SK-N-SH (cell line): Measurements from ENCODE around the gene COL15A1. TPM values are rescaled to one million over a fixed set of nuclear protein-coding genes. Genes with fewer than 3 reads are reported as not detected.

Source experiments
- CTCF ChIA-PET: fragments of 300-600, 350-600 bp; formaldehyde crosslinking; extraction: SDS; loops from one replicate; lab custom pipeline; 2021; lab: Yijun Ruan, JAX
- POLR2A ChIA-PET: fragments of 350-600 bp; sonication (Branson Sonifier 250); formaldehyde crosslinking; extraction: SDS; loops from one replicate; lab custom pipeline; 2020; ENCODE audit warnings: antibody characterized with exemption, inconsistent platforms; lab: Yijun Ruan, JAX
- DNase-seq: peaks from one replicate; pipeline ENCODE4 v3.0.0; 2012
- H2AFZ ChIP-seq: fragments of 200-600 bp; sonication (generic); 2 replicates; pipeline ENCODE4 v1.8.1; 2016; ENCODE audit warnings: antibody characterized with exemption, mild to moderate bottlenecking, low read depth
- H3F3A ChIP-seq: fragments of 200-600 bp; sonication (generic); replicated peaks from 2 replicates; pipeline ENCODE3; 2016; ENCODE audit warnings: antibody characterized with exemption, mild to moderate bottlenecking; ENCODE audit not compliant: insufficient read depth
- H3K27ac ChIP-seq, 2 experiments: fragments of 200-500 bp in 1 of 2; fragments of 200-600 bp in 1 of 2; sonication (Bioruptor generic) in 1 of 2; sonication (generic), shearing (Covaris generic) in 1 of 2; 2 replicates each; pipeline versions ENCODE4 v1.5.1 to v1.6.1; 2014 to 2016; ENCODE audit warnings: low read depth in 2 of 2, inconsistent platforms in 1 of 2, low read length in 1 of 2, mild to moderate bottlenecking in 1 of 2, mixed read lengths in 1 of 2
- H3K27me3 ChIP-seq: fragments of 200-600 bp; sonication (generic), shearing (Covaris generic); 2 replicates; pipeline ENCODE4 v1.6.1; 2016; ENCODE audit warnings: mixed run types; ENCODE audit not compliant: insufficient read depth
- H3K36me3 ChIP-seq, 2 experiments: fragments of 200-500 bp in 1 of 2; fragments of 200-600 bp in 1 of 2; sonication (Bioruptor generic) in 1 of 2; sonication (generic) in 1 of 2; replicated peaks in 1 of 2; 2 replicates each; pipeline versions ENCODE3 to v1.5.1; 2014 to 2016; ENCODE audit warnings: low read length in 1 of 2, mild to moderate bottlenecking in 1 of 2; ENCODE audit not compliant: insufficient read depth in 2 of 2, control insufficient read depth in 1 of 2
- H3K4me1 ChIP-seq, 2 experiments: fragments of 200-500 bp in 1 of 2; fragments of 200-600 bp in 1 of 2; sonication (Bioruptor generic) in 1 of 2; sonication (generic), shearing (Covaris generic) in 1 of 2; 2 replicates each; pipeline versions ENCODE4 v1.5.1 to v1.6.1; 2014 to 2016; ENCODE audit warnings: low read depth in 1 of 2, low read length in 1 of 2, mixed run types in 1 of 2; ENCODE audit not compliant: insufficient read depth in 2 of 2, control insufficient read depth in 1 of 2
- H3K4me2 ChIP-seq: fragments of 200-600 bp; sonication (generic), shearing (Covaris generic); 2 replicates; pipeline ENCODE4 v1.6.1; 2017; ENCODE audit warnings: mixed run types
- H3K4me3 ChIP-seq, 2 experiments: fragments of 200-500 bp in 1 of 2; fragments of 200-600 bp in 1 of 2; sonication (Bioruptor generic) in 1 of 2; sonication (generic), shearing (Covaris generic) in 1 of 2; 2 replicates each; pipeline versions ENCODE4 v1.5.1 to v1.8.1; 2014 to 2016; ENCODE audit warnings: low read depth in 2 of 2, inconsistent platforms in 1 of 2, low read length in 1 of 2, mild to moderate bottlenecking in 1 of 2, mixed read lengths in 1 of 2, moderate library complexity in 1 of 2
- H3K79me2 ChIP-seq: fragments of 200-600 bp; sonication (generic); 2 replicates; pipeline ENCODE4 v1.8.1; 2017; ENCODE audit warnings: mild to moderate bottlenecking; ENCODE audit not compliant: insufficient read depth
- H3K9ac ChIP-seq: fragments of 200-600 bp; sonication (generic); 2 replicates; pipeline ENCODE4 v1.6.1; 2017; ENCODE audit warnings: mixed run types
- H3K9me2 ChIP-seq: fragments of 200-600 bp; sonication (generic); 2 replicates; pipeline ENCODE4 v1.6.1; 2017; ENCODE audit warnings: mixed run types
- H3K9me3 ChIP-seq: fragments of 200-600 bp; sonication (generic); 2 replicates; pipeline ENCODE4 v1.6.1; 2017; ENCODE audit warnings: mixed run types, mild to moderate bottlenecking, moderate library complexity
- H4K20me1 ChIP-seq: fragments of 200-600 bp; sonication (generic); 2 replicates; pipeline ENCODE4 v1.6.1; 2017; ENCODE audit warnings: mild to moderate bottlenecking, mixed run types; ENCODE audit not compliant: insufficient read depth
- ELF1 ChIP-seq: IDR thresholded peaks from 2 replicates; pipeline ENCODE4 v1.4.0; 2012
- GABPA ChIP-seq: IDR thresholded peaks from 2 replicates; pipeline ENCODE4 v1.4.0; 2012; ENCODE audit warnings: low read depth, mild to moderate bottlenecking
- GATA2 ChIP-seq: sonication (generic); formaldehyde crosslinking; IDR thresholded peaks from 2 replicates; pipeline ENCODE4 v1.5.0; 2020; ENCODE audit warnings: mild to moderate bottlenecking, missing genetic modification reagents
- MEF2A ChIP-seq: IDR thresholded peaks from 2 replicates; pipeline ENCODE4 v1.4.0; 2012; ENCODE audit warnings: low read depth, borderline replicate concordance
- MXI1 ChIP-seq: IDR thresholded peaks from 2 replicates; pipeline ENCODE4 v1.6.1; 2012; ENCODE audit warnings: mild to moderate bottlenecking, low read depth, low read length, improper control_type of control experiment
- NFIC ChIP-seq: IDR thresholded peaks from 2 replicates; pipeline ENCODE4 v1.4.0; 2012; ENCODE audit warnings: borderline replicate concordance
- NRF1 ChIP-seq: IDR thresholded peaks from 2 replicates; pipeline ENCODE4 v1.6.1; 2012; ENCODE audit warnings: low read depth, mild to moderate bottlenecking, low read length
- RXRA ChIP-seq: IDR thresholded peaks from 2 replicates; pipeline ENCODE4 v1.4.0; 2012; ENCODE audit warnings: low read depth, mild to moderate bottlenecking, borderline replicate concordance
- SIN3A ChIP-seq: IDR thresholded peaks from 2 replicates; pipeline ENCODE4 v1.6.1; 2012; ENCODE audit warnings: low read depth, mild to moderate bottlenecking, low read length, moderate library complexity, borderline replicate concordance
- SMC3 ChIP-seq: IDR thresholded peaks from 2 replicates; pipeline ENCODE4 v1.6.1; 2012; ENCODE audit warnings: low read depth, low read length, improper control_type of control experiment
- TCF12 ChIP-seq: IDR thresholded peaks from 2 replicates; pipeline ENCODE4 v1.4.0; 2012
- WGBS: methylation state at CpG from one replicate; pipeline ENCODE4 v1.1.6; 2017; ENCODE audit warnings: low lambda C conversion rate; 5-methylcytosine and 5-hydroxymethylcytosine counted together
- polyA plus RNA-seq, 3 experiments: library from polyadenylated mRNA; depleted of rRNA; stranded (reverse); fragments of >200 nt; gene quantifications; 2 replicates each; pipeline ENCODE4 v1.2.3, GENCODE V29; 2012
- TF ChIP-seq, protein P1 (sequence below): IDR thresholded peaks from 2 replicates; pipeline ENCODE4; 2012
- TF ChIP-seq, protein P2 (sequence below): IDR thresholded peaks from 2 replicates; pipeline ENCODE4 v1.4.0; 2012; ENCODE audit warnings: low read depth, borderline replicate concordance
- TF ChIP-seq, protein P3 (sequence below): IDR thresholded peaks from 2 replicates; pipeline ENCODE4 v1.4.0; 2012; ENCODE audit warnings: low read depth, borderline replicate concordance
- TF ChIP-seq, protein P4 (sequence below): fragments of 200-600 bp; sonication (generic); IDR thresholded peaks from 2 replicates; pipeline ENCODE4 v1.6.1; 2017; ENCODE audit warnings: antibody characterized with exemption, mild to moderate bottlenecking, moderate library complexity
- TF ChIP-seq, protein P5 (sequence below): IDR thresholded peaks from 2 replicates; pipeline ENCODE4 v1.6.1; 2012; ENCODE audit warnings: mild to moderate bottlenecking, low read depth, low read length, moderate library complexity

Gene COL15A1
- polyA plus RNA-seq, 1 of the 3 experiments (the other 2 are of a cell fraction), result 0.84 TPM

DNA sequence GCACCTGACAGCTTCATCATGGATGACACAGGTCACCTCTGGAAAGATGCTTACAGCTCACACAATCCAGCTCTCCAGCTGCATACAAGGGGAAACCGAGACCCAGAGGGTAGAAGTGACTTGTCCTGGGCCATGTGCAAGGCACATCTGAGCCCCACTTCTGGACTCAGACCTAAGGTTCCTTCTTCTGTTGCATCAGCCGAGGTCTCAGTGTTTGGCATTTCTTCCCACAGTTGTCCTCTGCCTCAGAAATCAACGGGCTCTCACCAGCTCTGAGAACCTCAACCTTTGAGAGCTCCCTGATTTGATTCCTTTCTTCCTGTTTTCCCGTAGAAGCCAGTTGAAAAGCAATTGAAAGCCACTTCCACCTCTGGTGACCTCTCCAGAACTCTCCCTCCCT lies 38.7 kb upstream of the COL15A1 start:
- Histone ChIP-seq H3K9ac (no peak overlapping the region), H3K36me3 (no peaks in the 10 kb centered on the region), H3K27me3 (no peaks in the 10 kb centered on the region), H3K4me1 (peaks cover 0 to 23% of the 10 kb centered on the region in 2 experiments; a peak in 2 of 4 replicates), H3K79me2 (no peaks in the 10 kb centered on the region), H3K4me2 (no peak overlapping the region), H2AFZ (no peak overlapping the region), H3F3A (peaks cover 10% of the 10 kb centered on the region), H3K9me3 (no peaks in the 10 kb centered on the region), H3K27ac (no peak overlapping the region), H4K20me1 (no peaks in the 10 kb centered on the region), H3K9me2 (no peaks in the 10 kb centered on the region), H3K4me3 (no peak overlapping the region)
- ChIA-PET POLR2A (no interaction called here), CTCF (no interaction called here)
- DNase-seq, result no peak
- WGBS, result 55% methylated on average over 3 of the region's 4 CpGs
- TF ChIP-seq, protein P1, sequence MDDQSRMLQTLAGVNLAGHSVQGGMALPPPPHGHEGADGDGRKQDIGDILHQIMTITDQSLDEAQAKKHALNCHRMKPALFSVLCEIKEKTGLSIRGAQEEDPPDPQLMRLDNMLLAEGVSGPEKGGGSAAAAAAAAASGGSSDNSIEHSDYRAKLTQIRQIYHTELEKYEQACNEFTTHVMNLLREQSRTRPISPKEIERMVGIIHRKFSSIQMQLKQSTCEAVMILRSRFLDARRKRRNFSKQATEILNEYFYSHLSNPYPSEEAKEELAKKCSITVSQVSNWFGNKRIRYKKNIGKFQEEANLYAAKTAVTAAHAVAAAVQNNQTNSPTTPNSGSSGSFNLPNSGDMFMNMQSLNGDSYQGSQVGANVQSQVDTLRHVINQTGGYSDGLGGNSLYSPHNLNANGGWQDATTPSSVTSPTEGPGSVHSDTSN, result no peak
- TF ChIP-seq, protein P2, sequence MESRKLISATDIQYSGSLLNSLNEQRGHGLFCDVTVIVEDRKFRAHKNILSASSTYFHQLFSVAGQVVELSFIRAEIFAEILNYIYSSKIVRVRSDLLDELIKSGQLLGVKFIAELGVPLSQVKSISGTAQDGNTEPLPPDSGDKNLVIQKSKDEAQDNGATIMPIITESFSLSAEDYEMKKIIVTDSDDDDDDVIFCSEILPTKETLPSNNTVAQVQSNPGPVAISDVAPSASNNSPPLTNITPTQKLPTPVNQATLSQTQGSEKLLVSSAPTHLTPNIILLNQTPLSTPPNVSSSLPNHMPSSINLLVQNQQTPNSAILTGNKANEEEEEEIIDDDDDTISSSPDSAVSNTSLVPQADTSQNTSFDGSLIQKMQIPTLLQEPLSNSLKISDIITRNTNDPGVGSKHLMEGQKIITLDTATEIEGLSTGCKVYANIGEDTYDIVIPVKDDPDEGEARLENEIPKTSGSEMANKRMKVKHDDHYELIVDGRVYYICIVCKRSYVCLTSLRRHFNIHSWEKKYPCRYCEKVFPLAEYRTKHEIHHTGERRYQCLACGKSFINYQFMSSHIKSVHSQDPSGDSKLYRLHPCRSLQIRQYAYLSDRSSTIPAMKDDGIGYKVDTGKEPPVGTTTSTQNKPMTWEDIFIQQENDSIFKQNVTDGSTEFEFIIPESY, result no peak
- TF ChIP-seq NFIC (no peak), NRF1 (no peak), SMC3 (no peak), MEF2A (no peak), ELF1 (no peak), MXI1 (no peak), GABPA (no peak), SIN3A (no peak), GATA2 (CRISPR knock-in tag) (no peak), TCF12 (no peak), RXRA (no peak)
- TF ChIP-seq, protein P3, sequence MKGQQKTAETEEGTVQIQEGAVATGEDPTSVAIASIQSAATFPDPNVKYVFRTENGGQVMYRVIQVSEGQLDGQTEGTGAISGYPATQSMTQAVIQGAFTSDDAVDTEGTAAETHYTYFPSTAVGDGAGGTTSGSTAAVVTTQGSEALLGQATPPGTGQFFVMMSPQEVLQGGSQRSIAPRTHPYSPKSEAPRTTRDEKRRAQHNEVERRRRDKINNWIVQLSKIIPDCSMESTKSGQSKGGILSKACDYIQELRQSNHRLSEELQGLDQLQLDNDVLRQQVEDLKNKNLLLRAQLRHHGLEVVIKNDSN, result no peak
- TF ChIP-seq, protein P4, sequence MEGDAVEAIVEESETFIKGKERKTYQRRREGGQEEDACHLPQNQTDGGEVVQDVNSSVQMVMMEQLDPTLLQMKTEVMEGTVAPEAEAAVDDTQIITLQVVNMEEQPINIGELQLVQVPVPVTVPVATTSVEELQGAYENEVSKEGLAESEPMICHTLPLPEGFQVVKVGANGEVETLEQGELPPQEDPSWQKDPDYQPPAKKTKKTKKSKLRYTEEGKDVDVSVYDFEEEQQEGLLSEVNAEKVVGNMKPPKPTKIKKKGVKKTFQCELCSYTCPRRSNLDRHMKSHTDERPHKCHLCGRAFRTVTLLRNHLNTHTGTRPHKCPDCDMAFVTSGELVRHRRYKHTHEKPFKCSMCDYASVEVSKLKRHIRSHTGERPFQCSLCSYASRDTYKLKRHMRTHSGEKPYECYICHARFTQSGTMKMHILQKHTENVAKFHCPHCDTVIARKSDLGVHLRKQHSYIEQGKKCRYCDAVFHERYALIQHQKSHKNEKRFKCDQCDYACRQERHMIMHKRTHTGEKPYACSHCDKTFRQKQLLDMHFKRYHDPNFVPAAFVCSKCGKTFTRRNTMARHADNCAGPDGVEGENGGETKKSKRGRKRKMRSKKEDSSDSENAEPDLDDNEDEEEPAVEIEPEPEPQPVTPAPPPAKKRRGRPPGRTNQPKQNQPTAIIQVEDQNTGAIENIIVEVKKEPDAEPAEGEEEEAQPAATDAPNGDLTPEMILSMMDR, result no peak
- TF ChIP-seq, protein P5, sequence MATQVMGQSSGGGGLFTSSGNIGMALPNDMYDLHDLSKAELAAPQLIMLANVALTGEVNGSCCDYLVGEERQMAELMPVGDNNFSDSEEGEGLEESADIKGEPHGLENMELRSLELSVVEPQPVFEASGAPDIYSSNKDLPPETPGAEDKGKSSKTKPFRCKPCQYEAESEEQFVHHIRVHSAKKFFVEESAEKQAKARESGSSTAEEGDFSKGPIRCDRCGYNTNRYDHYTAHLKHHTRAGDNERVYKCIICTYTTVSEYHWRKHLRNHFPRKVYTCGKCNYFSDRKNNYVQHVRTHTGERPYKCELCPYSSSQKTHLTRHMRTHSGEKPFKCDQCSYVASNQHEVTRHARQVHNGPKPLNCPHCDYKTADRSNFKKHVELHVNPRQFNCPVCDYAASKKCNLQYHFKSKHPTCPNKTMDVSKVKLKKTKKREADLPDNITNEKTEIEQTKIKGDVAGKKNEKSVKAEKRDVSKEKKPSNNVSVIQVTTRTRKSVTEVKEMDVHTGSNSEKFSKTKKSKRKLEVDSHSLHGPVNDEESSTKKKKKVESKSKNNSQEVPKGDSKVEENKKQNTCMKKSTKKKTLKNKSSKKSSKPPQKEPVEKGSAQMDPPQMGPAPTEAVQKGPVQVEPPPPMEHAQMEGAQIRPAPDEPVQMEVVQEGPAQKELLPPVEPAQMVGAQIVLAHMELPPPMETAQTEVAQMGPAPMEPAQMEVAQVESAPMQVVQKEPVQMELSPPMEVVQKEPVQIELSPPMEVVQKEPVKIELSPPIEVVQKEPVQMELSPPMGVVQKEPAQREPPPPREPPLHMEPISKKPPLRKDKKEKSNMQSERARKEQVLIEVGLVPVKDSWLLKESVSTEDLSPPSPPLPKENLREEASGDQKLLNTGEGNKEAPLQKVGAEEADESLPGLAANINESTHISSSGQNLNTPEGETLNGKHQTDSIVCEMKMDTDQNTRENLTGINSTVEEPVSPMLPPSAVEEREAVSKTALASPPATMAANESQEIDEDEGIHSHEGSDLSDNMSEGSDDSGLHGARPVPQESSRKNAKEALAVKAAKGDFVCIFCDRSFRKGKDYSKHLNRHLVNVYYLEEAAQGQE, result no peak
